GM12891 (cell line): Measurements from ENCODE around the gene ABL1.

Experiments
- POLR2A ChIP-seq: IDR thresholded peaks from 2 replicates; pipeline ENCODE4 v1.6.1; 2011; ENCODE audit warnings: low read depth, low read length, control low read depth
- SPI1 ChIP-seq: IDR thresholded peaks from 2 replicates; pipeline ENCODE4 v1.6.1; 2011; ENCODE audit warnings: low read depth, low read length, control low read depth
- TAF1 ChIP-seq: IDR thresholded peaks from 2 replicates; pipeline ENCODE4 v1.6.1; 2011; ENCODE audit warnings: low read depth, low read length, control low read depth

DNA sequence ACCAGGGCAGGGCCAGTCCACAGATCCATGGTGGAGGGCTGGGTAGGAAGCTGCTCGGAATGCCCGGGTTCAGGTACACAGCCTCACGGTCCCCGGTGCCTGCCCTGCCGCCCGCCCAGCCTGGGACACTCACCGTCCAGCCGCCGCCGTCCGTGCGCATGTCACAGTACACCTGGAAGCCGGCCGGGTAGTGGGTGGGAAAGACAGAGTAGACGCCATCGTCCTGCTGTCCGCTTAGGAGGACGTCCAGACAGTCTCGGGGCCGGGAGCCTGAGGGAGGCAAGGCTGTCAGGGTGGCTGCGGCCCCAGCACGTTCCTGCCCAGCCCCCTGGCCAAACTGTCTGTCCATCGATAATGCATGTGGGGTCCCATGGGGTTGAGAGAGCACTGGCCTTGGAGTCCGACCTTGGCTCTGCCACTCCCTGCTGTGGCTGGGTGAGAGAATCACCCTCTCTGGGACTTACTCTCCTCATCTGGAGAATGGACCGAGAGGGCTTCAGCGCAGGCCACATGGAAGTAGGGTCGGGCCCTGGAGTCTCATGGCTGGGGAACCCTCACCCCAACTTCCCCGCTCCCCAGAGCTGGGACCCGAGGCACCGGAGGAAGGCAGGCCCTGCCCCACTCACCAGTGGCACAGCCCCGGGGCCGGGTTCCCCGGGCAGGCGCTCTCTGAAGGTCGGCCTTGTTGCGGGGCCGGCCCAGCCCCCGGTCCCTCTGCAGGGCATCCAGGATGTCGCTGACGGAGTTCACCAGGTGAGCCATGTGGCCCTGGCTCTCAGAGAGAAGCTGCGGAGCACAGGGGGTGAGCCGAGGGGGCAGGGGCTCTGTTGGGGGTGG is 88.8 kb downstream of the ABL1 start:
- TF ChIP-seq POLR2A (no peak), SPI1 (no peak), TAF1 (no peak)
